Right cardiac atrium (tissue), 5 donors: Measurements from ENCODE around the gene DCHS1. TPM values are rescaled to one million over a fixed set of nuclear protein-coding genes. Genes with fewer than 3 reads are reported as not detected.

ENCODE experiments used
- ATAC-seq, 2 donors: fragments of 200-7000 bp; cut with Tn5 transposase; one replicate each; pipeline versions ENCODE4 v1.8.0 to v1.9.1; 2020; ENCODE audit warnings: moderate library complexity in 2 of 2, mild to moderate bottlenecking in 1 of 2
- DNase-seq, 3 donors: peaks; one replicate each; pipeline ENCODE4 v3.0.0-alpha.2; 2020
- H3K27ac ChIP-seq: one replicate; pipeline ENCODE4 v1.5.1; 2013; ENCODE audit warnings: mild to moderate bottlenecking, low read length, control low read depth, moderate library complexity
- H3K27me3 ChIP-seq: one replicate; pipeline ENCODE4 v1.6.1; 2013; ENCODE audit not compliant: control insufficient read depth, insufficient read depth
- H3K4me1 ChIP-seq: one replicate; pipeline ENCODE4 v1.6.1; 2013; ENCODE audit warnings: low read length; ENCODE audit not compliant: control insufficient read depth, insufficient read depth
- H3K4me3 ChIP-seq: one replicate; pipeline ENCODE4 v1.5.1; 2013; ENCODE audit warnings: low read length, control low read depth
- H3K9me3 ChIP-seq: one replicate; pipeline ENCODE4 v1.6.1; 2013; ENCODE audit warnings: low read length; ENCODE audit not compliant: control insufficient read depth
- WGBS: extraction: QIAGEN DNeasy Blood & Tissue Kit; methylation state at CpG from one replicate; pipeline ENCODE4 v1.1.7; 2013; 5-methylcytosine and 5-hydroxymethylcytosine counted together
- intact Hi-C, 4 donors: fragments of 100-400 bp; cut with DNase I; formaldehyde crosslinking; loops; one replicate each; pipeline versions ENCODE4 v1.11.0 to v1.14.0; 2022 to 2023
- polyA plus RNA-seq: library from polyadenylated mRNA; stranded (reverse); fragments of 200-250 nt; gene quantifications from one replicate; pipeline ENCODE4 v1.2.3, GENCODE V29; 2013
- total RNA-seq, 4 donors: library from RNA; stranded (reverse); fragmentation: NEBNext Ultra II Directional; extraction: Animal tissue kit (Norgen Biotek cat#: 25700); gene quantifications; one replicate each; pipeline ENCODE4 v1.2.1, GENCODE V29; 2021
- donor health status: healthy with polysubstance abuse.
- donor health status: DM: no; HTN: yes; CAD: no.
- donor health status: DM: no; HTN: no; CAD: no.
- donor health status: DM: no; HTN: yes; CAD: no; lungs with severe emphysema.
- donor health status: DM: yes; HTN: yes; CAD: no.

Gene DCHS1
- total and polyA plus RNA-seq, 5 donors, result 6.4 to 19.2 (median 13.2) TPM

DNA sequence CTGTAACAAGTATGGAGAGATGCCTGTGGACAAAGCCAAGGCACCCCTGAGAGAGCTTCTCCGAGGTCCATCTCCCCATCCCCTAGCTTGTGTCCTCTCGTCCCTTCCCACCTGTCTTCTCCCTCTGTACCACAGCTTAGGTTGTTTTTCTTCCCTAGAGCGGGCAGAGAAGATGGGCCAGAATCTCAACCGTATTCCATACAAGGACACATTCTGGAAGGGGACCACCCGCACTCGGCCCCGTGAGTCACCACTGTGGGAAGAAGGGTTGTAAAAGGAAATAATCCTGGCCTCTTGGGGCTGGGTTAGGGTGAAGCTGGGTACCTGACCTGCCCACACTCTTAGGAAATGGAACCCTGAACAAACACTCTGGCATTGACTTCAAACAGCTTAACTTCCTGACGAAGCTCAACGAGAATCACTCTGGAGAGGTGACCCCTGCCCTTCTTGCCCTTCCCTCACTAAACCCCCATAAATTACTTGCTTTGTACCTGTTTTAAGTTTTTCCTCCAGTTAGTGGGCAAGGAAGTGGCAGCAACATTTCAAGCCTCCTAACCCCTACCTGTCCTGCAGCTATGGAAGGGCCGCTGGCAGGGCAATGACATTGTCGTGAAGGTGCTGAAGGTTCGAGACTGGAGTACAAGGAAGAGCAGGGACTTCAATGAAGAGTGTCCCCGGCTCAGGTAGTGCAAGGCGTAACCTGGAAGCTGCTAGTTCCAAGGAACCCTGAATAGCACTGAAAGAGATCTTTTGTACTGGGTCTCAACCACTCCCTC is 46.7 kb downstream of the DCHS1 start:
- H3K4me3 ChIP-seq, result no peak overlapping the region
- DNase-seq, result no peak
- ATAC-seq, result no peak

GRCh38 chr11:6608011-6608410 is 47.6 kb downstream of the DCHS1 start:
- intact Hi-C loops, result no loop called here
- H3K4me1 ChIP-seq, result peaks cover 16% of the 10 kb centered on the region
- ATAC-seq, result no peak
- peak in 1 of 3 donors; percentile 46 for DNase-seq
- H3K27ac ChIP-seq, result peak overlapping the region; percentile 47
- H3K9me3 ChIP-seq, result no peaks in the 10 kb centered on the region
- H3K4me3 ChIP-seq, result no peak overlapping the region
- no peaks in the 10 kb centered on the region for H3K27me3 ChIP-seq
- WGBS, result 86% methylated on average over 9 of the region's 9 CpGs

More for the DNA sequence above, 46.7 kb downstream of the DCHS1 start:
- intact Hi-C loops, result no loop called here
- Histone ChIP-seq H3K27ac (no peak overlapping the region), H3K4me1 (peaks cover 16% of the 10 kb centered on the region), H3K27me3 (no peaks in the 10 kb centered on the region), H3K9me3 (no peaks in the 10 kb centered on the region)
- 84% methylated on average over 14 of the region's 14 CpGs for WGBS

DNA sequence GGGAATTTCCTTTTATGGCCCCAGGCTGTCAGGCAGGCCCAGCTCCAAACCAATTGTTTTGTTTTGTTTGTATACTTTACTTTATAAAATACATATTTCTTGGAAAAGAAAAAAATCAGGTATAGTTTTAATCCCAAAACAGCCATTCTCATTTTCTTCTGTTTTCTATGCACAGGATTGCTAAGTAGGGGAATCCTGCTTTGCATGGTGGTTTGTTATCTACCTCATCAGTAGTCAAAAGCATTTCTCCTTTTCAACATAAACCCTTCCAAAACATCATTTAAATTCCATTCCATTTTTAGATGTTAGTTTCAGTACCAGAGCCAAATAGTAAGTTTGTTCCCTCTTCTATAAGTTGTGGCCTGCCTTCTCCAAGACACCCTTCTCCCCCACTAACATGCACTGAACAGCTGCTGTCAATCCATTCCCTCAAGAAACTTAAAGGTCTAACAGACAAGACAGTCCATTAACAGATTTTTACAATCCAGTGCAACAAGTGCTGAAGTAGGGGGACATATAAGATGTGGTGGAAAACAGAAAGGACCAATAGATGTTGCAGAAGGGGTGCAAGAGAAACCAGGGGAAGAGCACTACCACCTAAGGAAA is 48.3 kb downstream of the DCHS1 start:
- peak overlapping the region; percentile 61 for H3K27ac ChIP-seq
- no peaks in the 10 kb centered on the region for H3K9me3 ChIP-seq
- H3K27me3 ChIP-seq, result no peaks in the 10 kb centered on the region
- peaks cover 16% of the 10 kb centered on the region for H3K4me1 ChIP-seq
- no peak for DNase-seq
- no peak overlapping the region for H3K4me3 ChIP-seq
- intact Hi-C loops, result no loop called here
- ATAC-seq, result no peak

GRCh38 chr11:6606471-6607189 is 49.0 kb downstream of the DCHS1 start:
- 5% methylated on average over 11 of the region's 11 CpGs for WGBS
- Histone ChIP-seq H3K27ac (peak overlapping the region; percentile 100), H3K9me3 (no peaks in the 10 kb centered on the region), H3K4me3 (peak overlapping the region; percentile 26), H3K4me1 (peaks cover 23% of the 10 kb centered on the region), H3K27me3 (no peaks in the 10 kb centered on the region)
- intact Hi-C loops, result no loop called here
- peak; percentile 93 to 98 (median 97) for DNase-seq
- ATAC-seq, result peak; percentile 81 to 84

- no peaks in the 10 kb centered on the region for H3K9me3 ChIP-seq
- H3K4me1 ChIP-seq, result peaks cover 23% of the 10 kb centered on the region
- ATAC-seq (no peak), DNase-seq (no peak)
- H3K4me3 ChIP-seq, result peak overlapping the region; percentile 87
- intact Hi-C loops, result loop anchor here in 1 of 4 donors (5.0 kb wide), 2 partner anchors 72 to 78 kb away; partner anchors contain the start of gene MRPL17
- WGBS, result 4% methylated on average over 3 of the region's 3 CpGs
- no peaks in the 10 kb centered on the region for H3K27me3 ChIP-seq
- peak overlapping the region; percentile 99 for H3K27ac ChIP-seq
Observed at GRCh38 chr11:6604790-6605189, 50.8 kb downstream of the DCHS1 start.

- no peaks in the 10 kb centered on the region for H3K9me3 ChIP-seq
- peaks cover 23% of the 10 kb centered on the region for H3K4me1 ChIP-seq
- ATAC-seq (peak; percentile 52 to 56), DNase-seq (peak in 1 of 3 donors; percentile 73)
- no peaks in the 10 kb centered on the region for H3K27me3 ChIP-seq
- intact Hi-C loops, result loop anchor here in 1 of 4 donors (5.0 kb wide), 2 partner anchors 72 to 78 kb away; partner anchors contain the start of gene MRPL17
- peak overlapping the region; percentile 87 for H3K4me3 ChIP-seq
- under 1% methylated on average over 20 of the region's 20 CpGs for WGBS
- peak overlapping the region; percentile 99 for H3K27ac ChIP-seq
Observed at GRCh38 chr11:6604081-6604626, 51.5 kb downstream of the DCHS1 start.

GRCh38 chr11:6603287-6604080 is 52.1 kb downstream of the DCHS1 start, which contains the start of the genes ILK and RRP8:
Gene ILK (plus strand): TSS chr11:6603774. CDS start chr11:6604272, 498 bp downstream.
Gene RRP8 (minus strand): TSS chr11:6603616. CDS start chr11:6603502, 114 bp downstream.
- intact Hi-C loops, result loop anchor here in 1 of 4 donors (5.0 kb wide), 2 partner anchors 71 to 79 kb away; partner anchors contain the start of gene MRPL17
- Histone ChIP-seq H3K9me3 (no peaks in the 10 kb centered on the region), H3K27me3 (no peaks in the 10 kb centered on the region), H3K4me1 (peaks cover 23% of the 10 kb centered on the region), H3K4me3 (peak within 1 kb of the TSS; percentile 87), H3K27ac (peak within 1 kb of the TSS; percentile 99)
- under 1% methylated on average over 72 of the region's 72 CpGs for WGBS
- DNase-seq (peak; percentile 91 to 97 (median 97)), ATAC-seq (peak; percentile 91 to 93)

DNA sequence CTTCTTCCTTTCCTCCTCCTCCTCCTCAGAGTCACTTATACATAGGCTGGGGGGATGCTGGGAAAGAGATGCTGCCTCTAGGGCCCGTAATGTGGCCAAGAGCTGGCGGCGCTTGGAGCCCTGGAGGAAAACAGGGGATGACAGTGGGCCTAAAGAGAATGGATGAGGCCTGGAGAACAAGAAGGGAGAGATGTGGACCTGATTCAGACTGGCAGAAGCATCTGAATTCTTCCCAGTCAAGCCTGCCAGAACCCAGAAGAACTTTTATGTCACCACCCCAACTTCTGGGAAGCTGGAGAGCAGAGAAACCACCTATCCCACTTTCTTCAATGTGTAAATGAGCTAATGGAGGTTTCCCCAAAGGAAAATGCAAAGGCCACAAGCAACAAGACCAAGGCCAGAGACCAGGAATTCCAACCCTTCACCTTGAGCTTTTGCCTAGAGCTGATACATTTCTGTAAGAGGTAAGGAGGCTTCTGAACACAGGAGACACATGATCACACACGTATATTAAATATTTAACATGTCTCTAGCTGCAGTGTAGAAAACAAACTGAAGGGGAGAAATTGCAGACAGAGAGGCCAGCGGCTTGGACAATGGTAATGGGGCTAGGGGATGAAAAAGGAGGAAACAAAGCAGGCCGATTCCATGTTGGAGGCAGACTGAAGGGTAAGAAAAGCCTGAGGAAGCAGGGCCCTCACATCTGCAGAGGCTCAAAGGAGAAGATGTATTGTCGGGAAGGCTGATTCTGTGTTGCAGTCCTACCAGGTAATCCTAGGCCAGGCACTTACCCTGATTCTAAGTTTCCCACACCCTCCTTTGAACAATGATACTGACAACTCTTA is 53.3 kb downstream of the DCHS1 start:
- Histone ChIP-seq H3K4me3 (peak overlapping the region; percentile 87), H3K27ac (no peak overlapping the region), H3K27me3 (no peaks in the 10 kb centered on the region), H3K4me1 (peaks cover 17% of the 10 kb centered on the region), H3K9me3 (no peaks in the 10 kb centered on the region)
- DNase-seq (no peak), ATAC-seq (no peak)
- WGBS, result 56% methylated on average over 7 of the region's 7 CpGs
- intact Hi-C loops, result loop anchor here in 1 of 4 donors (5.0 kb wide), 2 partner anchors 70 to 80 kb away; partner anchors contain the start of gene MRPL17

GRCh38 chr11:6601041-6601461 is 54.6 kb downstream of the DCHS1 start:
- ATAC-seq, result no peak
- peak in 1 of 3 donors; percentile 59 for DNase-seq
- no peak overlapping the region for H3K4me3 ChIP-seq
- no peak overlapping the region for H3K27ac ChIP-seq
- intact Hi-C loops, result loop anchor here in 1 of 4 donors (5.0 kb wide), 2 partner anchors 69 to 81 kb away; partner anchors contain the start of gene MRPL17
- no peaks in the 10 kb centered on the region for H3K27me3 ChIP-seq
- H3K9me3 ChIP-seq, result no peaks in the 10 kb centered on the region
- peaks cover 15% of the 10 kb centered on the region for H3K4me1 ChIP-seq
- WGBS, result 98% methylated on average over 13 of the region's 13 CpGs
